GM19035 (cell line): ENCODE data around the gene KRTAP10-7.
"Not testable (repeated sequence)": the region's sequence is repeated elsewhere in the genome, so short reads cannot be mapped to it uniquely, and the experiment has no call there.

Source experiments
- ATAC-seq: cut with Tn5 transposase; IDR thresholded peaks from one replicate; pipeline ENCODE4 v1.9.1; 2021; ENCODE audit not compliant: unreplicated experiment

The KRTAP10-7 gene

GRCh38 chr21:44610157-44610843 lies 9.9 kb downstream of the KRTAP10-7 start:
- ATAC-seq = not testable (repeated sequence)

DNA sequence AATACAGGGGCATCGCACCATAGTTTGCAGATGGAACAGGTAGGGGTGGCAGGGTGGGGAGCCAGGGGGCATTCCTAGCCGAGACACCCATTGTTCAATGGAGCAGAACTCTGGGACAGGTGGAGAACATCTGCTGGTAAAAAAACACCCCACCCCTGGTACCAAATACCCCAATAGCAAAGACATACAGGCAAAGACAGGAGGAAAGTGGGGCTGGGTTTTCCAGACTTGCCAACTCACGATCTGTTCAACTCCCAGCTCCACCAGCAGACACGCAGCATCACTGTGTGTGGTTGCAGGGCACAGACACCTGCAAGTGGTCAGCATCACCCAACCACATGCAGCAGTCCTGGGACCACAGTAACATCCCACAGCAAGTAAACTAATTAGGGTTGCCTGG lies 11.2 kb downstream of the KRTAP10-7 start:
- ATAC-seq = no peak

- no peak for ATAC-seq
Measured at GRCh38 chr21:44612029-44612486, 11.7 kb downstream of the KRTAP10-7 start, which contains the start of gene KRTAP10-8. TSS of gene KRTAP10-8 (plus strand) at chr21:44612079. CDS start at chr21:44612101, 22 bp downstream.

DNA sequence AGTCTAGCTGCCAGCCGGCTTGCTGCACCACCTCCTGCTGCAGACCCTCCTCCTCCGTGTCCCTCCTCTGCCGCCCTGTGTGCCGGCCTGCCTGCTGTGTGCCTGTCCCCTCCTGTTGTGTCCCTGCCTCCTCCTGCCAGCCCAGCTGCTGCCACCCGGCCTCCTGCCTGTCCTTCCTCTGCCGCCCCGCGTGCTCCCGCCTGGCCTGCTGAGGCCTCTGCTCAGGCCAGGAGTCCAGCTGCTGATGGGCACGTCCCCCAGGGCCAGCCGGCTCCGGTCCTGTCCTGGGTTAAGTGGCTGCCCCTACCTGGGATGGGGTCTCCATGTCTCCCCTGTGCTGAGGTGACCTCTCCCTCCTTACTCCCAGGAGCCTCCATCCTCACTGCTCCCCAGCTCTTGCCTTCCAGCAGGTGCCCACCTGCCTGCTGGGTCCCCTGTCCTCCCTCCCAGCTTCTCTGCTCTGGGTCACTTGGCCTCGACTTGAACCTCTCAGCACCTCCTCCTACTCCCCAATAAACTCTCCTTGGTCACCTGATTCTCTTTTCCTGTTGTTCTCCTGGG lies 12.4 kb downstream of the KRTAP10-7 start:
- no peak for ATAC-seq

DNA sequence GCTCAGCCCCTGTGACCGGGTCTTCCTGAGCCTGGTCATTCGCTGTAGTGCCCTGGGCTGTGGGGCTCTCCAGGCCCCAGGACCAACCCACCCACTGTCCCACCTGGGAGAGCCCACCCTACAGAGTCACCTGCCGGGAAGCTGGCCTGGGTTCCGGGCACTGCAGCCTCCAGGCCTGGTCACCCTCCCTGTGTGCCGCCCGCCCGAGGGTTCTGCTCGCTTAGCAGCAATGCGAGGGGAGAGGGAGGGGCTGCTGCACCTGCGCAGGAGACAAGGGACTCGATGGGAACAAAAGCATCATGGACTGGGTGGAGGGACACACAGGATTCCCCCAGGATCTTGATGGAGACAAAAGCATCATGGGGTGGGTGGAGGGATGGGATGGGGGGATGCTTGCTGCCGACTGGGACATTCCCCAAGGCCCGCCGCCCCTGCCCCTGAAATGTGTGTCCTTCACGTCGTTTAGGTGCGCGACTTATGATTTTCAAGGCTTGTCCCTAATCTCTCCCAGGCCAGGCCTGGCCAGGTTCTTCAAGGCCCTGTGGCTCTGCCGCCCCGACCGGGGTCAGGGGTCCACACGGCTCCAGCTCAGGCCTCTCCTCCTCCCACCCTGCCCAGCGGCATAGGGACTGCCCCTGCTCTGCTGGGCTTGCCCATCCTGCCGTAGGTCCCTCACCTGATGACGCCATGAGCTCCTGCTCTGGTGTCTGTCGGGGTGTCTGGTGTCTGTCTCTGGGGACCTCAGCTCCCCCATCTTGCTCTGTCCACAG lies 13.2 kb downstream of the KRTAP10-7 start:
- ATAC-seq = no peak

DNA sequence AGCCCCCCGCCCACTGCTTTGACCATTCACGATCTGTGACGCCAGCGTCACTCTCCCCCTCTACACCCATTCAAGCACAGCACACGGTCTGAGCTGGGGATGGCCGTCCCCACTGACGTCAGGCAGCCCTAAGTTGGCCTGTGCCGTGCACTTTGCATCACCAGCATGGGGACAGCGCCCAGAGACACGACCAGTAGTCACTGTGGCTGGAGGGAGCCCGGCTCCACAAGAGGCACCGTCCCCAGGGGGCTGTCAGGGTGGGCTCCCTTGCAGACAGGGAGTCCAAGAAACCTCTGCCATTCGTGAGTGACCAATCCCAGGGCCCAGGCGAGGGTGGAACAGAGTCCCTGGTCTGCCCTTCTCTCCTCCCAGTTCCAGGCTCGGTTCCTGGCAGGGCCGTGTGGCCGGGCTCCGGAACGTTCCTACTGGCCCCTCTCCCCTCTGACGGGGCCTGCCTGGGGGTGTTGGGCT lies 13.8 kb downstream of the KRTAP10-7 start:
- ATAC-seq = no peak

DNA sequence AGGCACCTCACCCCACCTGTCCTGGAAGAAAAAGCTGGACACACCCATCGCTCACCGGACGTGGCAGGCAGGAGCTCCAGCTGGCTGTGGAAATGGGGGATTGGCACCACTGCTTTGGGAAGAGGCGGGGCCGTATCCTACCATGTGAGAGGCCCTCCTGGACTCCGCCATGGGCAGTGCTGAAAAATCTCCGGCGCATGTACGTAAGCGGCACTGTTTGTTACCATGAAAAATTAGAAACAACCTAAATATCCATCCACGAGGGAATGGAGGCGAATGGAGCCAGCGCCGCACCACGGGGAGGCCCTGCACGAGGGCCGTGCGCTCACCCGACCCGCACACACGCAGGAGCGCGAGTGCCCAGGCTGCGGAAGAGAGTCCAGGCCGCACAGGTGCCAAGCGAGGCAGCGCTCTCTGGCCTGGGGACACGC lies 14.6 kb downstream of the KRTAP10-7 start:
- no peak for ATAC-seq

DNA sequence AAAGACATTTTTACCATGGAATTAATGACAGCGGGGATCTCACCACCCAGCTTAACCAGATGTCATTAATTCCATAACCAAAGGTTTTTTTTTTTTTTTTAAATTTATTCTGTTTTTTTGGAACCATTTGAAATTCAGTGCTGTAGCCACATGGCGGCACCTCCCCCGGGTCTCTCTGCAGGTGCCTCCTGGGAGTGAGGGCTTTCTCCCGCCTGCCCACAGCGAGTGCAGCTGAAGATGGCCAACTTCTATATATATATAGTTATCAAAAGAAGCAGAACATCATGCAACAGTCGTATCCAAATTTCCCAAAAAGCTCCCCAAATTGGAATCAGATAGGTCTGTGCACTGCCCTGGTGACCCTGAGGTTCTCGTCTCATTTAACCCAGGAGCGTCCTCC lies 15.1 kb downstream of the KRTAP10-7 start:
- no peak for ATAC-seq

- no peak for ATAC-seq
Measured at GRCh38 chr21:44615911-44616590, 15.7 kb downstream of the KRTAP10-7 start.

GRCh38 chr21:44616591-44616926 lies 16.2 kb downstream of the KRTAP10-7 start:
- ATAC-seq = no peak

- ATAC-seq = no peak
Measured at GRCh38 chr21:44617071-44617501, 16.7 kb downstream of the KRTAP10-7 start.

GRCh38 chr21:44618504-44618903 lies 18.1 kb downstream of the KRTAP10-7 start:
- ATAC-seq = no peak

GRCh38 chr21:44618909-44619308 lies 18.5 kb downstream of the KRTAP10-7 start:
- ATAC-seq = no peak

DNA sequence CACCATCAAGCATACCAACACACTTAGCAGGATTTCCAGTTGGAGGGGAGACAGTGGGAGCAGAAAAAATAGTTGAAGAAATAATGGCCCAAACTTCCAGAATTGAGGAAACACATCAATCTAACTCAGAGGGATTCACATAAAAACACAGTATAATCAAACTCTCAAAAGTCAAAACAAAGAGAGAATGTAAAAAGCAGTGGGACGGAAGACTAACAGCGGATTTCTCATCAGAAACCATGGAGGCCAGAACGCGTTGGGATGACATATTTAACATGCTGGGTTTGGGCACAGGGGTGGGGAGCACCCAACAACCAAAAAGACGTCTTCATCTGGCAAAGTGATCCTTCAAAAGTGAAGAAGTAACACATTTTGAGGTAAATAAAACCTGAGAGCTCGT lies 19.5 kb downstream of the KRTAP10-7 start:
- ATAC-seq = no peak

DNA sequence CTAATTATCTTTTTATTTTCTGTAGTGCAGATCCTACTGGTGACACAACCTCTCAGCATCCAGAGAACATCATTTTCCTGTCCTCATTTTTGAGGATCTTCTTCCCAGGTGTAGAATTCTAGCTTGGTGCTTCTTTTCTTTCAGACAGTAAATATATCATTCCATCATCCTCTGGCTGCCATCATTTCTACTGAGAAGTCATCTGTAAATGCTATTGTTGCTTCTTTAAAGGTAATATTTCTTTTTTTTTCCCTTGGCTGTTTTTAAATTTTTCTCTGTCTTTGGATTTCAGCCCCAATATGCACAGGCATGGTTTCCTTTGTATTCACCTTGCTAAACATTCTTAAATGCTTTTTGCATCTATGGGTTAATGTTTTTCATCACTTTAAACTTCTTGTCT lies 23.2 kb downstream of the KRTAP10-7 start:
- no peak for ATAC-seq

GRCh38 chr21:44625756-44626155 lies 25.4 kb downstream of the KRTAP10-7 start:
- ATAC-seq = no peak

DNA sequence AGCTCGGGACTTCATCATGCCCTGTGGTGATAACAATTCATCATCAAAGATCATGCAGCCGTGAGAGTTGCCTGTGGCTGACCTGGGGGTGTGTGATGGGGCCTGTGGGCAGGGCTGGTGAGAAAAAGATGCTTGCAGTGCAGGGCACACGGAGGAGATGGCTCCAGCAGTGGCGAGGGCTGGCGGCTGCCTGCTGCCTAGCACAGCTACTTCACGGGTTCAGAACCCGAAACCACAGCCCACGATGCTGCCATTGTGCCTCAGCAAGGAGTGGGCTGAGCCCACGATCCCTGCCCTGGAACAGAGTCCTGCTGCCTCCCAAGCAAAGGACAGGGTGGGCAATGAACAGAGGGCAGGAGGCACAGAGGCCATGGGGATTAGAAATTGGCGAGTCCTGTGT lies 25.9 kb downstream of the KRTAP10-7 start:
- no peak for ATAC-seq

DNA sequence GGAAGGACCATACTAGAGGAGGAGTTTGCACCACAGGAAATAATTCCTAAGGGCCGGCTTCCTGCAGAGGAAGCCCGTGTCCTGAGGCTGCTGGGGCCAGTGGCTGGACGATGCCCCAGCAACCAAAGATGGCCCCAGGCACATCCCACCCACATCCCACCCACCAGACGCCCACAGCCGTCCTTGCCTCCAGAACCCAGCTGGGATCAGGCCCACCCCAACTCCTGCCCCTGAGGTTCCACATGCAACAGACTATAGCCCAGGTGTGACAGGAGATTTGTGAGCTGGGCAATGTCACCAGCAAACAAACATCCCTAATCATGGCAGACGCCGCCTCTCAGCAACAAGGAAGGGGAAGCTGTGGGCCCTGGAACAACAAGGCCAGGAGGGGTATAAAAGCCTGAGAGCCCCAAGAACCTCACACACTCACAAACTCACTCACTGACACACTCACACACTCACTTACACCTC lies 26.3 kb downstream of the KRTAP10-7 start, which contains the start of gene KRTAP10-9:
Gene KRTAP10-9, plus strand, starts transcription at position 421 of the 471 bp plus-strand sequence. CDS start 79 bp downstream, outside the sequence.
- no peak for ATAC-seq

DNA sequence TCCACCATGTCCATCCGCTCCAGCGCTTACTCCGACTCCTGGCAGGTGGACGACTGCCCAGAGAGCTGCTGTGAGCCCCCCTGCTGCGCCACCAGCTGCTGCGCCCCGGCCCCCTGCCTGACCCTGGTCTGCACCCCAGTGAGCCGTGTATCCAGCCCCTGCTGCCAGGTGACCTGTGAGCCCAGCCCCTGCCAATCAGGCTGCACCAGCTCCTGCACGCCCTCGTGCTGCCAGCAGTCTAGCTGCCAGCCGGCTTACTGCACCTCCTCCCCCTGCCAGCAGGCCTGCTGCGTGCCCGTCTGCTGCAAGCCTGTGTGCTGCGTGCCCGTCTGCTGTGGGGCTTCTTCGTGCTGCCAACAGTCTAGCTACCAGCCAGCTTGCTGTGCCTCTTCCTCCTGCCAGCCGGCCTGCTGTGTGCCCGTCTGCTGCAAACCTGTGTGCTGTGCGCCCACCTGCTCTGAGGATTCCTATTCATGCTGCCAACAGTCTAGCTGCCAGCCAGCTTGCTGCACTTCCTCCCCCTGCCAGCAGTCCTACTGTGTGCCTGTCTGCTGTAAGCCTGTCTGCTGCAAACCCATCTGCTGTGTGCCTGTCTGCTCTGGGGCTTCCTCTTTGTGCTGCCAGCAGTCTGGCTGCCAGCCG lies 26.9 kb downstream of the KRTAP10-7 start:
- ATAC-seq = not testable (repeated sequence)

GRCh38 chr21:44627831-44628233 lies 27.4 kb downstream of the KRTAP10-7 start:
- ATAC-seq = not testable (repeated sequence)
